Vagina (tissue), 2 donors: ENCODE measurements around the gene ASCC3.
A peak's percentile ranks its signal among the peaks of the same experiment; 100 is the strongest.

Experiments used
- POLR2A ChIP-seq, 2 donors: fragments of 450-650 bp; IDR thresholded peaks; one replicate each; pipeline ENCODE4 v1.6.1; 2017; ENCODE audit warnings: antibody characterized with exemption in 2 of 2, mild to moderate bottlenecking in 2 of 2, moderate library complexity in 2 of 2
- POLR2AphosphoS5 ChIP-seq, 2 donors: sonication (generic); formaldehyde crosslinking; IDR thresholded peaks; one replicate each; pipeline ENCODE4 v1.9.0; 2017; ENCODE audit warnings: antibody characterized with exemption in 2 of 2, mild to moderate bottlenecking in 2 of 2, low read depth in 1 of 2; ENCODE audit not compliant: insufficient read depth in 1 of 2
- TF ChIP-seq, protein P1 (sequence below), 3 experiments: fragments of 450-650 bp in 2 of 3; fragments of 200-600 bp in 1 of 3; sonication (generic) in 1 of 3; IDR thresholded peaks; one replicate each; pipeline ENCODE4 v1.5.1; 2017 to 2019; ENCODE audit warnings: antibody characterized with exemption in 3 of 3, mild to moderate bottlenecking in 2 of 3, moderate library complexity in 2 of 3

GRCh38 chr6:100664274-100665040, 216.7 kb downstream of the ASCC3 start:
- TF ChIP-seq POLR2A (IDR thresholded peaks at IDR 0.05) (no peak), POLR2AphosphoS5 (IDR thresholded peaks at IDR 0.05; ENCODE audit: insufficient read depth in 1 of 2, low read depth in 1 of 2) (no peak)
- TF ChIP-seq, protein P1, sequence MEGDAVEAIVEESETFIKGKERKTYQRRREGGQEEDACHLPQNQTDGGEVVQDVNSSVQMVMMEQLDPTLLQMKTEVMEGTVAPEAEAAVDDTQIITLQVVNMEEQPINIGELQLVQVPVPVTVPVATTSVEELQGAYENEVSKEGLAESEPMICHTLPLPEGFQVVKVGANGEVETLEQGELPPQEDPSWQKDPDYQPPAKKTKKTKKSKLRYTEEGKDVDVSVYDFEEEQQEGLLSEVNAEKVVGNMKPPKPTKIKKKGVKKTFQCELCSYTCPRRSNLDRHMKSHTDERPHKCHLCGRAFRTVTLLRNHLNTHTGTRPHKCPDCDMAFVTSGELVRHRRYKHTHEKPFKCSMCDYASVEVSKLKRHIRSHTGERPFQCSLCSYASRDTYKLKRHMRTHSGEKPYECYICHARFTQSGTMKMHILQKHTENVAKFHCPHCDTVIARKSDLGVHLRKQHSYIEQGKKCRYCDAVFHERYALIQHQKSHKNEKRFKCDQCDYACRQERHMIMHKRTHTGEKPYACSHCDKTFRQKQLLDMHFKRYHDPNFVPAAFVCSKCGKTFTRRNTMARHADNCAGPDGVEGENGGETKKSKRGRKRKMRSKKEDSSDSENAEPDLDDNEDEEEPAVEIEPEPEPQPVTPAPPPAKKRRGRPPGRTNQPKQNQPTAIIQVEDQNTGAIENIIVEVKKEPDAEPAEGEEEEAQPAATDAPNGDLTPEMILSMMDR (IDR thresholded peaks at IDR 0.05), result peak; percentile 31 to 41 (median 37)
